ENCODE data around the gene ZFYVE28. TPM values are rescaled to one million over a fixed set of nuclear protein-coding genes. Genes with fewer than 3 reads are reported as not detected.
A peak's percentile ranks its signal among the peaks of the same experiment; 100 is the strongest.

Gene ZFYVE28
- total and polyA plus RNA-seq, 2 of the 8 experiments (the other 6 are each of a cell fraction or from before 2014, with no cell fraction given), result 1.7 to 4.9 TPM

GRCh38 chr4:2269206-2269531 lies 149.3 kb downstream of the ZFYVE28 start:
- peak overlapping the region; percentile 34 for H4K91ac ChIP-seq (replicated peaks; ENCODE audit: insufficient read length, low read length)
- no peak overlapping the region for H3K4me3 ChIP-seq (ENCODE audit: extremely low read depth in 1 of 4, insufficient read depth in 2 of 4, low read depth in 3 of 4, low read length in 4 of 4)
- POLR2A ChIA-PET (ENCODE audit: partially characterized antibody), result no interaction called here
- no peaks in the 10 kb centered on the region for H3K23me2 ChIP-seq (ENCODE audit: low read depth, low read length)
- H3K79me2 ChIP-seq (ENCODE audit: control insufficient read depth in 1 of 2, insufficient read depth in 2 of 2, low read length in 2 of 2), result no peaks in the 10 kb centered on the region
- no peak overlapping the region for H2AK5ac ChIP-seq (ENCODE audit: low read depth, low read length)
- H2BK120ac ChIP-seq (replicated peaks; ENCODE audit: low read depth, low read length), result no peak overlapping the region
- no peaks in the 10 kb centered on the region for H3K36me3 ChIP-seq (ENCODE audit: control insufficient read depth in 2 of 4, insufficient read depth in 4 of 4, low read length in 3 of 4)
- H3K14ac ChIP-seq (ENCODE audit: insufficient read length), result no peak overlapping the region
- 63% methylated on average over 6 of the region's 6 CpGs; no CpG with 5 or more reads in 1 of the 2 experiments for WGBS, 2 experiments (ENCODE audit: extremely low coverage in 1 of 2, insufficient coverage in 1 of 2, insufficient read length in 1 of 2, insufficient replicate concordance in 2 of 2, low coverage in 1 of 2, low lambda C conversion rate in 2 of 2, missing lambda C conversion rate in 1 of 2)
- H4K20me1 ChIP-seq (replicated peaks in 1 of 2; ENCODE audit: control insufficient read depth in 1 of 2, insufficient read depth in 2 of 2, low read length in 2 of 2), result peaks cover 0 to 1% of the 10 kb centered on the region in 2 experiments
- FAIRE-seq (no peak), DNase-seq (ENCODE audit: low read depth in 1 of 2, low spot score in 2 of 2) (peak in 1 of 2 experiments; percentile 63)
- no peak overlapping the region for H3K56ac ChIP-seq (replicated peaks; ENCODE audit: insufficient read length, low read depth, low read length)
- no peak overlapping the region for H3K4ac ChIP-seq (replicated peaks; ENCODE audit: insufficient read length, low read depth, low read length)
- peaks cover 0 to 10% (median 8%) of the 10 kb centered on the region in 4 experiments; a peak in 5 of 7 replicates for H3K4me1 ChIP-seq (replicated peaks in 1 of 4; ENCODE audit: control insufficient read depth in 3 of 4, insufficient read depth in 4 of 4, low read length in 3 of 4)
- CTCF ChIA-PET (ENCODE audit: partially characterized antibody), result interaction anchor here (1.0 to 1.8 kb wide), 4 partner anchors 16 to 49 kb away, joined by 3 to 6 read pairs (median 3); no protein-coding TSS in a partner anchor
- H3K27ac ChIP-seq (ENCODE audit: low read depth, low read length), result no peak overlapping the region
- no peak overlapping the region for H2BK5ac ChIP-seq (ENCODE audit: low read depth, low read length)
- H3K4me2 ChIP-seq (ENCODE audit: insufficient read depth in 1 of 2, low read depth in 2 of 2, low read length in 2 of 2), result peak overlapping the region in 1 of 2 experiments; percentile 25; a peak in 1 of 4 replicates
- H2BK15ac ChIP-seq (ENCODE audit: low read length), result no peak overlapping the region
- no peak overlapping the region for H4K5ac ChIP-seq (ENCODE audit: insufficient read length, low read depth, low read length)
- peak overlapping the region; percentile 38; the same call in 1 of the 2 replicates for H4K8ac ChIP-seq (ENCODE audit: extremely low read depth, insufficient read depth, low read length)
- H2BK20ac ChIP-seq (ENCODE audit: low read length), result no peak overlapping the region
- H3K23ac ChIP-seq (ENCODE audit: insufficient read length), result no peak overlapping the region
- no peak overlapping the region for H2AFZ ChIP-seq (ENCODE audit: low read length)
- no peak overlapping the region for H3K18ac ChIP-seq (ENCODE audit: extremely low read depth, low read length)
- no peaks in the 10 kb centered on the region for H3K9me3 ChIP-seq (ENCODE audit: insufficient read depth in 2 of 2, low read depth in 1 of 2, low read length in 1 of 2)
- no peaks in the 10 kb centered on the region for H3K27me3 ChIP-seq (replicated peaks in 1 of 4; ENCODE audit: control insufficient read depth in 3 of 4, extremely low read depth in 1 of 4, insufficient read depth in 3 of 4, low read length in 3 of 4)
- H2BK12ac ChIP-seq (ENCODE audit: low read depth, low read length), result no peak overlapping the region
- H3K9ac ChIP-seq (replicated peaks in 1 of 4; ENCODE audit: extremely low read depth in 1 of 4, low read depth in 3 of 4, low read length in 3 of 4), result no peak overlapping the region
- no peaks in the 10 kb centered on the region for H3K79me1 ChIP-seq (ENCODE audit: low read depth, low read length)
- TF ChIP-seq PHF8 (conservative IDR thresholded peaks at IDR 0.05; ENCODE audit: low read depth, low read length) (no peak), CTBP2 (IDR thresholded peaks at IDR 0.05; ENCODE audit: borderline replicate concordance, insufficient read depth, insufficient read length, low read length) (no peak), CTCF (IDR thresholded peaks at IDR 0.05; ENCODE audit: control extremely low read depth in 1 of 3, insufficient read depth in 1 of 3, low read depth in 1 of 3, low read length in 3 of 3) (peak in 1 of 3 experiments; percentile 17; a peak in 1 of 4 replicates), ZNF274 (IDR thresholded peaks at IDR 0.05; ENCODE audit: borderline replicate concordance, extremely low read depth, low read length) (no peak), KDM5A (IDR thresholded peaks at IDR 0.05; ENCODE audit: low read length) (no peak), RAD21 (IDR thresholded peaks at IDR 0.05 in 1 of 2, conservative IDR thresholded peaks at IDR 0.05 in 1 of 2; ENCODE audit: low read depth in 2 of 2, low read length in 2 of 2) (peak in 1 of 2 experiments; percentile 27; a peak in 1 of 4 replicates), ASH2L (IDR thresholded peaks at IDR 0.05; ENCODE audit: low read length) (no peak), TCF12 (IDR thresholded peaks at IDR 0.05; ENCODE audit: low read depth, low read length) (no peak), YY1 (IDR thresholded peaks at IDR 0.05; ENCODE audit: low read depth, low read length) (no peak), GABPA (IDR thresholded peaks at IDR 0.05; ENCODE audit: borderline replicate concordance, insufficient read depth, low read length) (peak; percentile 52; the same call in 1 of the 2 replicates), SRF (IDR thresholded peaks at IDR 0.05; ENCODE audit: low read depth, low read length) (no peak)

Data from H1 (cell line).